ENCODE results near the gene DDRGK1.
"Not testable (repeated sequence)": the region's sequence is repeated elsewhere in the genome, so short reads cannot be mapped to it uniquely, and the experiment has no call there.

DDRGK1 gene

DNA sequence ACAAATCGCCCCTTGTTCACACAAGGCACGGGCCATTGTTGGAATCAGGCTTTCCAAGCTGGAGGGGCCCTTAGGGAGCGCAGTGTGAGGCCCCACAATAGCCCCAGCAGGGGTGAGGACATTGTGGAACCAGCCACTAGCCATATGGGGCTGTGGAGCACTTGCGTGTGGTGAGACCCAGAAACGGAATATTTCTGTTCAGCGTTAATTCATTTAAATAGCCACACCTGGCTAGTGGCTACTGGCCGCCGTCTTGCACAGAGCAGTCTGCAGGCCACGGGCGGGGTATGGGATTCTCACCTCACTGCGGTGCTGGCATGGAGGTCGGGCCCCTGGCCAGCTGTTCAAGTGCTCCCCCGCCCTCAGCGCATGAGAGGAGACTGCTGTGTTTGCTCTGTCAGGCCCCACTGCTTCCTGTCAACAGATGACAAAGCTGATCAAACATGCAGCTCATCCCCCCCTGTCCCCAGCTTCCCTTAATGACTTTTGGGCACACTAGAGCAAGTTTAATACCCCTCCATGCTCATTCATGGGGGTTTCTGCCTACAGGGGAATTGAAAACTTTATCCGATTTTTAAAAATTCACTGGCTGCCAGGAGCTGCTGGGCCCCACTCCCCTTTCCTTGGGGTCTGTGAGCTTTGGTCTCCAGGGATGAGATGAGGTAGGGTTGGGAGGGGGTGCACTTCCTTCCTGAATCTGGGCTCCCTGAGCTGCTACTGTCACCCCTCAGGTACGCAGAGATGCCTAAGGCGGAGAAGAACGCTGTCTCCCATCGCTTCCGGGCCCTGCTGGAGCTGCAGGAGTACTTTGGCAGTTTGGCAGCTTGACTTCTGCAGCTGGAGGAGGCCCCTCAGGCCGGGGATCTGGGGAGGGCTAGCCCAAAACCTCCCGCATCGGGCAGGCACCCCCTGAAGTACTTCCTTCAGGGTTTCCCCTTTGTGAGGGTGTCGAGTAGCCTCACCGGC lies 18.4 kb upstream of the DDRGK1 start:
- Histone ChIP-seq H3F3A (ENCODE audit: control insufficient read depth, insufficient read depth) (no peaks in the 10 kb centered on the region), H3K4me2 (ENCODE audit: low read length) (peak overlapping the region; percentile 26; the same call in 1 of the 2 replicates), H3K9me3 (ENCODE audit: control insufficient read depth, insufficient read depth, low read length) (no peaks in the 10 kb centered on the region), H4K20me1 (ENCODE audit: control insufficient read depth, insufficient read depth, low read depth, low read length) (peaks cover 5% of the 10 kb centered on the region; the same call in 1 of the 2 replicates), H3K4me1 (ENCODE audit: control insufficient read depth, low read length) (peaks cover 20% of the 10 kb centered on the region), H3K27me3 (ENCODE audit: control insufficient read depth, low read length) (no peaks in the 10 kb centered on the region), H3K9me2 (replicated peaks; ENCODE audit: control insufficient read depth, low read length) (no peaks in the 10 kb centered on the region), H3K36me3 (ENCODE audit: control insufficient read depth, low read length) (peaks cover 39% of the 10 kb centered on the region), H3K27ac (ENCODE audit: low read depth, low read length) (no peak overlapping the region), H3K4me3 (ENCODE audit: low read length) (no peak overlapping the region), H3K79me2 (ENCODE audit: control insufficient read depth, low read length) (no peaks in the 10 kb centered on the region)
- TF ChIP-seq, protein P1, sequence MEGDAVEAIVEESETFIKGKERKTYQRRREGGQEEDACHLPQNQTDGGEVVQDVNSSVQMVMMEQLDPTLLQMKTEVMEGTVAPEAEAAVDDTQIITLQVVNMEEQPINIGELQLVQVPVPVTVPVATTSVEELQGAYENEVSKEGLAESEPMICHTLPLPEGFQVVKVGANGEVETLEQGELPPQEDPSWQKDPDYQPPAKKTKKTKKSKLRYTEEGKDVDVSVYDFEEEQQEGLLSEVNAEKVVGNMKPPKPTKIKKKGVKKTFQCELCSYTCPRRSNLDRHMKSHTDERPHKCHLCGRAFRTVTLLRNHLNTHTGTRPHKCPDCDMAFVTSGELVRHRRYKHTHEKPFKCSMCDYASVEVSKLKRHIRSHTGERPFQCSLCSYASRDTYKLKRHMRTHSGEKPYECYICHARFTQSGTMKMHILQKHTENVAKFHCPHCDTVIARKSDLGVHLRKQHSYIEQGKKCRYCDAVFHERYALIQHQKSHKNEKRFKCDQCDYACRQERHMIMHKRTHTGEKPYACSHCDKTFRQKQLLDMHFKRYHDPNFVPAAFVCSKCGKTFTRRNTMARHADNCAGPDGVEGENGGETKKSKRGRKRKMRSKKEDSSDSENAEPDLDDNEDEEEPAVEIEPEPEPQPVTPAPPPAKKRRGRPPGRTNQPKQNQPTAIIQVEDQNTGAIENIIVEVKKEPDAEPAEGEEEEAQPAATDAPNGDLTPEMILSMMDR (IDR thresholded peaks at IDR 0.05; ENCODE audit: low read depth, low read length, poor library complexity, severe bottlenecking) = no peak
- TF ChIP-seq EZH2phosphoT487 (IDR thresholded peaks at IDR 0.05; ENCODE audit: borderline replicate concordance, low read length) = no peak

GRCh38 chr20:3221398-3222226 lies 17.1 kb upstream of the DDRGK1 start:
- H3K36me3 ChIP-seq (ENCODE audit: control insufficient read depth, low read length) = peaks cover 39% of the 10 kb centered on the region
- H3K9me2 ChIP-seq (replicated peaks; ENCODE audit: control insufficient read depth, low read length) = no peaks in the 10 kb centered on the region
- no peak overlapping the region for H3K4me3 ChIP-seq (ENCODE audit: low read length)
- H3K27me3 ChIP-seq (ENCODE audit: control insufficient read depth, low read length) = no peaks in the 10 kb centered on the region
- no peaks in the 10 kb centered on the region; the same call in 1 of the 2 replicates for H3F3A ChIP-seq (ENCODE audit: control insufficient read depth, insufficient read depth)
- H4K20me1 ChIP-seq (ENCODE audit: control insufficient read depth, insufficient read depth, low read depth, low read length) = peaks cover 5% of the 10 kb centered on the region; the same call in 1 of the 2 replicates
- TF ChIP-seq EZH2phosphoT487 (IDR thresholded peaks at IDR 0.05; ENCODE audit: borderline replicate concordance, low read length) = no peak
- TF ChIP-seq, protein P1 (IDR thresholded peaks at IDR 0.05; ENCODE audit: low read depth, low read length, poor library complexity, severe bottlenecking) = no peak
- no peak overlapping the region for H3K27ac ChIP-seq (ENCODE audit: low read depth, low read length)
- no peaks in the 10 kb centered on the region for H3K79me2 ChIP-seq (ENCODE audit: control insufficient read depth, low read length)
- no peak overlapping the region for H3K4me2 ChIP-seq (ENCODE audit: low read length)
- H3K4me1 ChIP-seq (ENCODE audit: control insufficient read depth, low read length) = peaks cover 20% of the 10 kb centered on the region
- H3K9me3 ChIP-seq (ENCODE audit: control insufficient read depth, insufficient read depth, low read length) = no peaks in the 10 kb centered on the region

DNA sequence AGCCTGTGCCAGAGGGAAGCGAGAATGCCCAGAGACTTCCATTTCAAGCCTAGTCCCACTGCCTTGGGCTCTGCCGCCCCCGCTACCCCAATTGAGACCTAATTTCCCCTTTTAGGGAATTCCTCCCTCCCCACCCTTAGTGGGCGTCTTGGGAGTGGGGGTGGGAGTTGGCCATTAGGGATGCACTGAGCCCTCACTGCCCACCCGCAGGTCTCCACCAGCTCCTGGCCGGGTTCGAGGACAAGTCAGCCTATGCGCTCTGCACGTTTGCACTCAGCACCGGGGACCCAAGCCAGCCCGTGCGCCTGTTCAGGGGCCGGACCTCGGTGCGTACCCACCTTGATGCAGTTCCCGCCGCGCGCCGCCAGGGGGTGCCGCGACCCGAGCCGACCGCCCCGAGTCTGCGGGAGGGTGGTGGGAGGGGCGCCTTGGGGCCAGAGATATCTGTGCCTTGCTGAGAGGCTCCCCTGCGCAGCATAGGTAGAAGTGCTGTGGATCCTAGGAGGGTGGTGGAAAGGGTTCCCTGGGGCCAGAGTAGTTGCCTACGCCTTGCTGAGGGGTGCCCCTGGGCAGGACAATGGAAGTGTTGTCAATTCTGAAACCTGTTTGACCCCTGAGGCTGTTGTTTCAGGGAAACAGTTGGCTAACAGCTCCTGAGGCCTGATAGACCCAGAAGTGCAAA lies 14.0 kb upstream of the DDRGK1 start:
- H3K9me2 ChIP-seq (replicated peaks; ENCODE audit: control insufficient read depth, low read length) = no peaks in the 10 kb centered on the region
- peaks cover 20% of the 10 kb centered on the region for H3K4me1 ChIP-seq (ENCODE audit: control insufficient read depth, low read length)
- H3K79me2 ChIP-seq (ENCODE audit: control insufficient read depth, low read length) = peaks cover 2% of the 10 kb centered on the region
- H4K20me1 ChIP-seq (ENCODE audit: control insufficient read depth, insufficient read depth, low read depth, low read length) = peaks cover 5% of the 10 kb centered on the region; the same call in 1 of the 2 replicates
- H3K9me3 ChIP-seq (ENCODE audit: control insufficient read depth, insufficient read depth, low read length) = no peaks in the 10 kb centered on the region
- H3K27me3 ChIP-seq (ENCODE audit: control insufficient read depth, low read length) = no peaks in the 10 kb centered on the region
- H3K36me3 ChIP-seq (ENCODE audit: control insufficient read depth, low read length) = peaks cover 52% of the 10 kb centered on the region
- H3F3A ChIP-seq (ENCODE audit: control insufficient read depth, insufficient read depth) = no peaks in the 10 kb centered on the region; the same call in 1 of the 2 replicates
- H3K4me2 ChIP-seq (ENCODE audit: low read length) = no peak overlapping the region
- TF ChIP-seq EZH2phosphoT487 (IDR thresholded peaks at IDR 0.05; ENCODE audit: borderline replicate concordance, low read length) = no peak
- TF ChIP-seq, protein P1 (IDR thresholded peaks at IDR 0.05; ENCODE audit: low read depth, low read length, poor library complexity, severe bottlenecking) = peak; percentile 97
- H3K4me3 ChIP-seq (ENCODE audit: low read length) = no peak overlapping the region
- no peak overlapping the region for H3K27ac ChIP-seq (ENCODE audit: low read depth, low read length)

DNA sequence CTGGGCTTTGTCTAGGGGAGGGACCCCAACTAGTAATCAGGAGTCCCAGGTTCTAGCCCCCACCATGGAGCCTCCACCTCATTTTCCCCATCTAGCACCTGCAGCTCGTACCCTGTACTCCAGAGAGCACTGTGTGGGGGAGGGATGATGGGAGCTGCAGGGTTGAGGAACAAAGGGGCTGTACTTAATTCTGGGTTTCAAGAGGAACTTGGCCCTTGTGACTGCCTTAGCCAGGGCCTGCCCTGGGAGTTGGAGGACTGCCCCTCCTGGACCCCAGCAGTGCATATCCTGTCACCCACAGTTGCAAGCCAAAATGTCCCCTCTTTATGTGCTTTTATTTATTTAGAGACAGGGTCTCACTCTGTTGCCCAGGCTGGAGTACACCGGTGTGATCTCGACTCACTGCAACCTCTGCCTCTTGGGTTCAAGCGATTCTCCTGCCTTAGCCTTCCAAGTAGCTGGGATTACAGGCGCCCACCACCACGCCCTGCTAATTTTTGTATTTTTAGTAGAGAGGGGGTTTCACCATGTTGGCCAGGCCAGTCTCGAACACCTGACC lies 11.0 kb upstream of the DDRGK1 start:
- Histone ChIP-seq H3K36me3 (ENCODE audit: control insufficient read depth, low read length) (peaks cover 45% of the 10 kb centered on the region), H3K4me1 (ENCODE audit: control insufficient read depth, low read length) (peaks cover 12% of the 10 kb centered on the region), H3K79me2 (ENCODE audit: control insufficient read depth, low read length) (peaks cover 32% of the 10 kb centered on the region)
- H3K4me2 ChIP-seq (ENCODE audit: low read length); H4K20me1 ChIP-seq (ENCODE audit: control insufficient read depth, insufficient read depth, low read depth, low read length); H3K27ac ChIP-seq (ENCODE audit: low read depth, low read length); H3K27me3 ChIP-seq (ENCODE audit: control insufficient read depth, low read length); H3F3A ChIP-seq (ENCODE audit: control insufficient read depth, insufficient read depth); H3K9me3 ChIP-seq (ENCODE audit: control insufficient read depth, insufficient read depth, low read length); H3K9me2 ChIP-seq (replicated peaks; ENCODE audit: control insufficient read depth, low read length); H3K4me3 ChIP-seq (ENCODE audit: low read length): not testable (repeated sequence)
